Left ventricle myocardium superior (tissue), 1 donor: ENCODE measurements around the gene TCTN2. TPM values are rescaled to one million over a fixed set of nuclear protein-coding genes. Genes with fewer than 3 reads are reported as not detected.

Experiments
- ATAC-seq: fragments of 200-7000 bp; cut with Tn5 transposase; one replicate; pipeline ENCODE4 v1.9.1; 2020; ENCODE audit warnings: mild to moderate bottlenecking, moderate library complexity
- DNase-seq: peaks from one replicate; pipeline ENCODE4 v3.0.0-alpha.2; 2020
- intact Hi-C: fragments of 100-400 bp; cut with micrococcal nuclease; formaldehyde crosslinking; loops from one replicate; pipeline ENCODE4 v1.11.0; 2022
- long read RNA-seq: library from polyadenylated mRNA; unstranded; transcript quantifications from one replicate; pipeline ENCODE4 v2.0.0, GENCODE V29; 2021
- total RNA-seq: library from RNA; stranded (reverse); fragmentation: NEBNext Ultra II Directional; extraction: Animal tissue kit (Norgen Biotek cat#: 25700); gene quantifications from one replicate; pipeline ENCODE4 v1.2.1, GENCODE V29; 2021
- donor health status: DM: no; HTN: yes; CAD: no; lungs with severe emphysema.

TCTN2 gene
- 3.7 TPM for total RNA-seq
- long read RNA-seq, partial matches to known transcripts = 0 of 3 reads
- long read RNA-seq, other reads (novel, unspliced or antisense) = 0 of 3 reads

- intact Hi-C loops = no loop called here
Observed at GRCh38 chr12:123670882-123671728, at the start of gene TCTN2. TSS of gene TCTN2 (plus strand) at chr12:123671113. CDS start at chr12:123671241, 128 bp downstream.

GRCh38 chr12:123621619-123622530 lies 49.0 kb upstream of the TCTN2 start:
- DNase-seq (no peak), ATAC-seq (no peak)
- intact Hi-C loops = no loop called here

More at GRCh38 chr12:123670882-123671728, at the start of gene TCTN2:
- DNase-seq (peak; percentile 98), ATAC-seq (peak; percentile 100)

GRCh38 chr12:123633379-123634141 lies 37.4 kb upstream of the TCTN2 start, which contains the start of the genes EIF2B1 and GTF2H3:
TSS of gene EIF2B1 (minus strand) at chr12:123633686. CDS start at chr12:123633557, 129 bp downstream.
TSS of gene GTF2H3 (plus strand) at chr12:123633829. CDS start at chr12:123633860, 31 bp downstream.
- intact Hi-C loops = no loop called here
- peak; percentile 99 for ATAC-seq
- peak; percentile 98 for DNase-seq

GRCh38 chr12:123634142-123634561 lies 36.8 kb upstream of the TCTN2 start:
- no peak for ATAC-seq
- intact Hi-C loops = no loop called here

DNA sequence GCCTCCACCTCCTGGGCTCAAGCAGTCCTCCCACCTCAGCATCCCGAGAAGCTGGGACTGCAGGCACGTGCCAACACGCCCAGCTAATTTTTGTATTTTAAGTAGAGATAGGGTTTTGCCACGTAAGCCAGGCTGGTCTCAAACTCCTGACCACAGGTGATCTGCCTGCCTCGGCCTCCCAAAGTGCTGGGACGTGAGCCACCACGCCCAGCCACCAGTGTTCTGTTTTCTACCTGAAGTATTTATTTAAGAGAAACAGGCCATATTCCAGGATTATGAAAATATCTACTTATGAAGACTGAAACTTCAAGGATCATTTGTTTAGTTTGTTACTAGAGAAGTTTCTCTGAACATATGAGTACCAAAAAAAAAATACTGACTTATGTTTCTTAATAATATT lies 27.0 kb upstream of the TCTN2 start:
- DNase-seq (no peak), ATAC-seq (no peak)
- intact Hi-C loops = no loop called here

More at GRCh38 chr12:123634142-123634561, 36.8 kb upstream of the TCTN2 start:
- DNase-seq = no peak

DNA sequence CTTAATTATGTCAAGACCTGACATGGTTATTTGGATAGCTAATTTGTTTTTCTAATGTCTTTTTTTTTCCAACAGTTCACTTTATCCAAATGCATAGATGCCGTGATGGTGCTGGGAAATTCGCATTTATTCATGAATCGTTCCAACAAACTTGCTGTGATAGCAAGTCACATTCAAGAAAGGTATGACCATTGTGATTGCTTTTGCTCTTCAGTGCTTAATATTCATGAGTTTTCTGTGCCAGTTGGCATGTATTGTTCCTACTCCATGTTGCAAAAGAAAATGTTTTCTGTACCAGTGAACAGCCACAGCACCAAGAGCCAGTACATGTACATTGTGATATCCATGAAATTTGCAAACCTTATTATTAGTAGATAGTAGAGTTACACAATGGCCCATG lies 25.5 kb upstream of the TCTN2 start:
- ATAC-seq = no peak
- DNase-seq = no peak
- intact Hi-C loops = no loop called here

- ATAC-seq = no peak
- intact Hi-C loops = no loop called here
- DNase-seq = no peak
Observed at GRCh38 chr12:123645878-123646277, 25.0 kb upstream of the TCTN2 start.

DNA sequence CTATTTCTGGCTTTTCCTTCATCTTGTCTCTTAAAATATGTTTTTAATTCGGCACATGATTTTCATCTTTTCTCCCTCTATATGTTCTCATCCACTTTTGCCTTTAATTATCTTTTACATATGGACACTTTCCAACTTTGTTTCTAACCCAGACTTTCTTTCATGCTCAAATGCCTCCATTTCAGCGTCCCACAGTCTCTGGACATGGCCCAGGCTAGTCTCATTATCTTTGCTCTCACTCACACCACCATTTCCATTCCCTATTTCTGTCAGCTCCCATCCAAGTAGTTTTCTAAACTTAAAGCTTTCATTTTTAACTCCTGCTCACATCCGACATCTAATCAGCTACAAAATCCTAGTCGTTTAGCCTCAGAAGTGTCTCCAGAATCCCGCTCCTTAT lies 22.5 kb upstream of the TCTN2 start:
- DNase-seq (no peak), ATAC-seq (no peak)
- intact Hi-C loops = no loop called here

DNA sequence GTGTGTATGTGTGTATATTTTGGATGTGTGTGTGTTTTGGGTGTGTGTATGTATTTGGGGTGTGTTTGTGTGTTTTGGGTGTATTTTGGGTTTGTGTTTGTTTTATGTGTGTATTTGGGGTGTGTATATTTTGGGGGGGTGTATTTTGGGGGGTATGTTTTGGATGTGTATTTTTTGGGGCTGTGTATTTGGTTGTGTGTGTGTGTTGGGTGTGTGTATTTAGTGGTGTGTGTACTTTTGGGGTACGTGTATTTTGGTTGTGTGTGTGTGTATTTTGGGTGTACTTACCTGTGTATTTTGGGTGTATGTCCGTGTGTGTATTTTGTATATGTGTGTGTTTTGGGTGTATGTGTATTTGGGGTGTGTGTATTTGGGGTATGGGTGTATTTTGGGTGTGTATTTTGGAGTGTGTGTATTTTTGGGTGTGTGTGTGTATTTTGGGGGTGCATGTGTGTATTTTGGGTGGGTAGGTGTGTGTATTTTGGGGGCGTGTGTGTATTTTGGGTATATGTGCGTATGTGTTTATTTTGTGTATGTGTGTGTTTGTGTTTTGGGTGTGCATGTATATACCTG lies 16.7 kb upstream of the TCTN2 start:
- intact Hi-C loops = no loop called here
- no peak for DNase-seq
- ATAC-seq = no peak

DNA sequence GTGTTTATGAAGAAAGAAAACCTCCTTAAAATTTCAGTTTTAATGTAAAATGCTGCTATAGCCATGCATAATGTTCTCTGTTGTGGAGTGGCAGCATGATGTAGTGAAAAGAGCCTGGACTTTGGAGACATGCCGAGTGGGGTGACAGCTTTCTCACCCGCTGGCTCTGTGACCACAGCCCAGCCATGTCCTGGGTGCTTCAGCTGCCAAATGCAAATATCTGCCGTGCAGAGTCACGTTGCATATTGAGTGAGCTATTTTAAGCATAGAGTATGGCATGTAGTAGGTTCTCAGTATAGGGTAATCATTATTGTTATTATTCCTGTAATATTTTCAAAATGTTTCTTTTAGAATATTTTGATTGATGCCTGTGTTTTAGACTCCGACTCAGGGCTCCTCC lies 15.5 kb upstream of the TCTN2 start:
- peak; percentile 68 for DNase-seq
- intact Hi-C loops = no loop called here
- ATAC-seq = peak; percentile 94

DNA sequence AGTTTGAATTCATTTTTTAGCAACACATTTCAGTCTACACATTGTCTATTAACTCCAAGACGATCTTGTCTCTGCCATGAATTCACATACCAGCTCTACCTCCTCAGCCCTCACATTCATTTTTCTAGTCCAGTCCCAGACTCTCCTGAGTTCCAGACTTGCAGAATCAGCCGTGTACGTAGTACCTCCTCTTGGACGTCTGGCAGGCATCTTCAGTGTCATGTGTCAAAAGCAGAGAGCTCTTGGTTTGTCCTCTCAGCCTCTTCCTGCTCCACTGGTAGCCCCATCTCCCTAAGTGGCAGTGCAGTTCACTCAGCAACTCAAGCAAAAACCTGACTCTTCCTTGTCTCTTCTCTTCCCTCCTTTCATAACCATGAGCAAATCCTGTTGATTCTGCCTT lies 14.5 kb upstream of the TCTN2 start:
- intact Hi-C loops = no loop called here
- ATAC-seq = peak; percentile 57
- DNase-seq = no peak

- no peak for ATAC-seq
- intact Hi-C loops = no loop called here
Observed at GRCh38 chr12:123657211-123657610, 13.7 kb upstream of the TCTN2 start.

GRCh38 chr12:123659996-123660727 lies 10.8 kb upstream of the TCTN2 start:
- no peak for ATAC-seq
- intact Hi-C loops = no loop called here
- DNase-seq = no peak

More at GRCh38 chr12:123657211-123657610, 13.7 kb upstream of the TCTN2 start:
- no peak for DNase-seq

DNA sequence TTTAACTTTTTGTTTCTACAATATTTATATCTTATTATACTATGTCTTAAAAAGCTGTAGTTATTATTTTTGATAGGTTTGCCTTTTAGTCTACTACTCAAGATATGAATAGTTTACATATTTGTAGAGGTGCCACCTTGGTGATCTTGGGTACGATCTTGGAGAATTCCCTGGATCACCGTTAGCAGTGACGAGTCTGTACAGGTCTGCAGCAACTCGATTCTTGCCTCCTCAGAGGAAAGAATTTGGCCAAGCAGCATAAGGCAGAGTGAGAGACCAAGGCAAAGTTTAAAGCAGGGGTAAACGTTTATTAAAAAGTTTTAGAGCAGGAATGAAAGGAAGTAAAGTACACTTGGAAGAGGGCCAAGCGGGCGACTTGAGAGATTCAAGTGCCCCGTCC lies 3.1 kb upstream of the TCTN2 start:
- DNase-seq = no peak
- intact Hi-C loops = no loop called here
- ATAC-seq = no peak

GRCh38 chr12:123671876-123672275 lies 963 bp downstream of the TCTN2 start:
- ATAC-seq = no peak
- DNase-seq = no peak
- intact Hi-C loops = no loop called here

GRCh38 chr12:123675436-123675835 lies 4.5 kb downstream of the TCTN2 start:
- DNase-seq = no peak
- ATAC-seq = no peak
- intact Hi-C loops = no loop called here

DNA sequence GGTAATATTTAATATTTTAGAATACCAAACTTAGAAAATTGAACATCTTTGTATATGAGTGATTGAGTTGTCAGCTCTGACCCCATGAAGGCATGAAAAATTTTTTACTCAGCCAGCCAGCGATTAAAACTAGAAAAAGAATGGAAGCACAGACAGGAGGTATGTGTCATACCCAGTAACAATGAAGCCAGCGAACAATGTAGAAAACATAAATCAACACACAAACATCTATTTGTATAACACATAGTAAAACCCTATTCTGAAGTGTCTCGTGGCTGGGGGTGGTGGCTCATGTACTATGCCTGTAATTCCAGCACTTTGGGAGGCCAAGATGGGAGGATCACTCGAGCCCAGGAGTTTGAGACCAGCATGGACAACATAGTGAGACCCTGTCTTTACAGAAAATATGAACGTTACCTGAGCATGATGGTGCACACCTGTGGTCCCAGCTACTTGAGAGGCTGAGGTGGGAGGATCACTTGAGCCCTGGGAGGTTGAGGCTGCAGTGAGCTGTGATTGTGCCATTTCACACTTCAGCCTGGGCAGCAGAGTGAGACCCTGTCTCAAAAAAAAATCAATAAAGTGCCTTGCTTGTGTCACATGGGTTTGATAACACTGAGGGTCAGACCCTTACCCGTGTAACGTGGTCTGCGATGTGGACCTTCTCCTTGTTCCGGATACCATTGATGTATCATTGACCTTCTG lies 5.9 kb downstream of the TCTN2 start:
- DNase-seq = no peak
- no peak for ATAC-seq
- intact Hi-C loops = no loop called here
